DMS 273 treated with DMSO at 0.1 percent for 48 hours (cell line): Measurements from ENCODE around the gene PC.

Source experiments
- DNase-seq: peaks from one replicate; lab custom pipeline; 2025; lab: John Stamatoyannopoulos, UW

Gene PC

GRCh38 chr11:66951927-66952337, 6.3 kb downstream of the PC start:
- DNase-seq = peak; percentile 72

- no peak for DNase-seq
These were observed 7.0 kb downstream of the PC start for GRCh38 chr11:66951135-66951534.

GRCh38 chr11:66950112-66950535, 8.1 kb downstream of the PC start:
- no peak for DNase-seq

- no peak for DNase-seq
These were observed 19.5 kb downstream of the PC start for GRCh38 chr11:66938582-66939135.

- no peak for DNase-seq
These were observed 20.9 kb downstream of the PC start for GRCh38 chr11:66937193-66937733.

GRCh38 chr11:66936311-66936711, 21.9 kb downstream of the PC start:
- DNase-seq = no peak

- DNase-seq = no peak
These were observed 23.0 kb downstream of the PC start for GRCh38 chr11:66934950-66935779.

GRCh38 chr11:66933531-66933930, 24.7 kb downstream of the PC start:
- DNase-seq = no peak

GRCh38 chr11:66932543-66932942, 25.6 kb downstream of the PC start:
- no peak for DNase-seq

- no peak for DNase-seq
These were observed 28.4 kb downstream of the PC start for GRCh38 chr11:66929753-66930152.

- DNase-seq = no peak
These were observed 33.9 kb downstream of the PC start for GRCh38 chr11:66924272-66924671.

- DNase-seq = no peak
These were observed 35.6 kb downstream of the PC start for GRCh38 chr11:66922551-66922950.

GRCh38 chr11:66920978-66921784, 37.0 kb downstream of the PC start:
- no peak for DNase-seq

GRCh38 chr11:66919923-66920322, 38.3 kb downstream of the PC start:
- DNase-seq = no peak

- no peak for DNase-seq
These were observed 39.4 kb downstream of the PC start for GRCh38 chr11:66918741-66919140.

- no peak for DNase-seq
These were observed 42.3 kb downstream of the PC start for GRCh38 chr11:66915866-66916265.

- DNase-seq = no peak
These were observed 42.9 kb downstream of the PC start for GRCh38 chr11:66915046-66915832.

GRCh38 chr11:66914505-66914904, 43.7 kb downstream of the PC start:
- DNase-seq = no peak

GRCh38 chr11:66912911-66913310, 45.3 kb downstream of the PC start:
- DNase-seq = no peak

- no peak for DNase-seq
These were observed 45.8 kb downstream of the PC start for GRCh38 chr11:66912361-66912760.

- no peak for DNase-seq
These were observed 47.5 kb downstream of the PC start for GRCh38 chr11:66910669-66911068.

- no peak for DNase-seq
These were observed 48.2 kb downstream of the PC start for GRCh38 chr11:66910016-66910415.
